GM12865 (cell line): Measurements from ENCODE around the gene GPC5.

ENCODE experiments used
- DNase-seq: peaks from one replicate; pipeline ENCODE4 v3.0.0; 2010; ENCODE audit warnings: low read depth
- H3K4me3 ChIP-seq: 2 replicates; pipeline ENCODE4 v1.5.1; 2011; ENCODE audit warnings: mild to moderate bottlenecking, low read depth, low read length, control low read depth
- TF ChIP-seq, protein P1 (sequence below): IDR thresholded peaks from 2 replicates; pipeline ENCODE4 v1.5.1; 2011; ENCODE audit warnings: low read length, control low read depth, low read depth, inconsistent platforms; ENCODE audit not compliant: insufficient read depth; ENCODE audit errors: missing control alignments

The GPC5 gene

DNA sequence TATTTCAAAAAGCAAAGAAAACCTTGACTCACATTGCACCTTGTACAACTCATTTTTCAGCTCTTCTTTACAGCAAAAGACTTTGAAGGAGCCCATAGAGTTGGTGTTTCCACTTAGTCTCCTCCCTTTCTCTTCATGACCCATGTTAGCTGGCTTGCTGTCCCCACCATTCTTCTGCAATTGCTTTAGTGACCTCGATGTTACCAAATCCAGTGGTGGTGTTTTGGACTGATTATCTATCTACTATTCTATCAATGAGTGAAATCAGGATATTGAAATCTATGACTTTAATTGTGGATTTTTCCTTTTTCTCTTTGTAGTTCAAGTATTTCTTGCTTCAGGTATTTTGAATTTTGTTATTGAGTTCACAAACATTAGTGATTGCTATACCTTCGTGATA, 197.3 kb downstream of the GPC5 start:
- no peak for DNase-seq
- no peak overlapping the region for H3K4me3 ChIP-seq
- TF ChIP-seq, protein P1, sequence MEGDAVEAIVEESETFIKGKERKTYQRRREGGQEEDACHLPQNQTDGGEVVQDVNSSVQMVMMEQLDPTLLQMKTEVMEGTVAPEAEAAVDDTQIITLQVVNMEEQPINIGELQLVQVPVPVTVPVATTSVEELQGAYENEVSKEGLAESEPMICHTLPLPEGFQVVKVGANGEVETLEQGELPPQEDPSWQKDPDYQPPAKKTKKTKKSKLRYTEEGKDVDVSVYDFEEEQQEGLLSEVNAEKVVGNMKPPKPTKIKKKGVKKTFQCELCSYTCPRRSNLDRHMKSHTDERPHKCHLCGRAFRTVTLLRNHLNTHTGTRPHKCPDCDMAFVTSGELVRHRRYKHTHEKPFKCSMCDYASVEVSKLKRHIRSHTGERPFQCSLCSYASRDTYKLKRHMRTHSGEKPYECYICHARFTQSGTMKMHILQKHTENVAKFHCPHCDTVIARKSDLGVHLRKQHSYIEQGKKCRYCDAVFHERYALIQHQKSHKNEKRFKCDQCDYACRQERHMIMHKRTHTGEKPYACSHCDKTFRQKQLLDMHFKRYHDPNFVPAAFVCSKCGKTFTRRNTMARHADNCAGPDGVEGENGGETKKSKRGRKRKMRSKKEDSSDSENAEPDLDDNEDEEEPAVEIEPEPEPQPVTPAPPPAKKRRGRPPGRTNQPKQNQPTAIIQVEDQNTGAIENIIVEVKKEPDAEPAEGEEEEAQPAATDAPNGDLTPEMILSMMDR: no peak

DNA sequence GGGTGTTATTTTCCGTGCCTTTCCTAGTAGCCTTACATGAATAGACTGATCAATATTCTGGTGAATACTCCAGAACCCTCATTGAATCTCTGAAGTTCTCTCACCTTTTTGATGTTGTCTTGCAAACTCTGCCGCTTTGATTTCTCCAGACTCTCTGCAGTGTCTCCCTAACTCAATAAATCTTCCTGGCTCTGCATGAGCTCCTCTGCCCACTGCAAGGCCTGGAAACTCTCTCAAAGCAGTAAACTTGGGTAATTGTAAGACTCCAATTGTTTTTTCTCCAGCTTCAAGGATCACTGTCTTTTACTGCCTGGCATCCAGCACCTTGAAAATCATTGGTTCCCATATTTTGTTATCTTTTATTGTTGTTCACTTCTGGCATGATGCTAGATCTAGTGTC, 198.4 kb downstream of the GPC5 start:
- DNase-seq: no peak
- TF ChIP-seq, protein P1: no peak
- H3K4me3 ChIP-seq: no peak overlapping the region

DNA sequence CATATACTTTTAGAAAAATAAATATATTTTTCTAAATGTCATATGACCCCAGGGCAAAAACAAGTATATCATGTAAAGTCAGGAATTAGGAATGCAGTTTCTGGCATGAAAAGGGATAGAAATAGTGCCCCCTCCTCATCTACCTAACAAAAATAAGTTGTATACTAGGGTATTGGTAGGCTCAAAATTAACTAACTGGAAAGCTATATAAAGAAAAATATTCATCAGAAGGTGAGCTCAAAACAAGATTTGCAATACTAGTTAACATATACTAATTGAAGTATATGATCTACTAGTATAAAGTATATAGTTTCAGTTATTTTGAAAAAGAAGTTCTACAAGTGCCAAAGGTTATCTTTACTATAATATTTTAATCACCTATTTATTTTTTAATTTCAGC, 200.2 kb downstream of the GPC5 start:
- DNase-seq: no peak
- TF ChIP-seq, protein P1: no peak
- no peak overlapping the region for H3K4me3 ChIP-seq

DNA sequence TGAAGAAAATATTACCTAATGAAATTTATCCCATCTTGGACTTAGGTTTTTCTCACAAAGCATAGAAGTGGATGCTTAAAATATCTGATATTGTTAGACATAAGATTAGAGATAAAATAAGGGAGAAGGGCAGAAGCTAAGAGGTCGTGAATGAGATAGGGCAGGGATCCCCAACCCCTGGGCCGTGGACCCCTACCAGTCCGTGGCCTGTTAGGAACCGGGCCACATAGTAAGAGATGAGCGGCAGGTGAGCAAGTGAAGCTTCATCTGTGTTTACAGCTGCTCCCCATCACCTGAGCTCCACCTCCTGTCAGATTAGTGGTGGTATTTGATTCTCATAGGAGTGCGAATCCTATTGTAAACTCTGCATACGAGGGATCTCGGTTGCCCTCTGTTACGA, 202.9 kb downstream of the GPC5 start:
- TF ChIP-seq, protein P1: no peak
- no peak for DNase-seq
- no peak overlapping the region for H3K4me3 ChIP-seq

DNA sequence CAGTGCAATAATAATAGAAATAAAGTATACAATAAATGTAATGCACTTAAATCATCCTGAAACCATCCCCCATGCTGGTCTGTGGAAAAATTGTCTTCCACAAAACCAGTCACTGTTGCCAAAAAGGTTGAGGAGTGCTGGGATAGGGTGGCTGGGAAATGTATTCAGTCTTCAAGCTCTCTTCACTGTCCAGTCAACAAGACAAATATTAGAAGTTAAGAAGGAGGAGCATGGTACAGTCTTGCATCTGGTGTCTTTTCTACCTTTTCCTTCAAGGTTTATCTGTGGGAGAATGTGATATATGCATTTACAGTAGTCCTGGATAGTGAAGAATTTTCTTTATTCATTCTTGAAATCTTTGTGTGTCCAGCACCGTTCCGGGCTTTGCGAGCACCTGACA, 203.4 kb downstream of the GPC5 start:
- TF ChIP-seq, protein P1: no peak
- DNase-seq: no peak
- no peak overlapping the region for H3K4me3 ChIP-seq

DNA sequence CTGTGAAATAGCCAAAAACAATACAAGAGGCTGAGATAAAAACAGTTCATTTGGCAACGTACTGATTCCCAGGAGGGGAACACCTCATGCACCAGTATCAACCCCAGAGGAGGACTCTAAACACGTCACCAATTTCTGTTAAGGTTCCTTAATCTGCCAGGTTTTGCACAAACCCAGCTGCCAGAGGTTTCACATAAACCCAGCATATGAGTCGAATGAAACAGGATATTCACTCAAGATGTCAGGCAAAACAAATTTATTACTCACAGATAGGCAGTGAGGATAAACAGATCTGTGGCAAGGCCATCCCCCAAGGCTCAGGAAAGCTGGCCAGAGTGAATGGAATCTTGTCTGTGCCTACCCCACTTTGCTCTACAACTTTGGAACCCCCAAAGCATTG, 210.9 kb downstream of the GPC5 start:
- no peak overlapping the region for H3K4me3 ChIP-seq
- no peak for DNase-seq
- TF ChIP-seq, protein P1: no peak

DNA sequence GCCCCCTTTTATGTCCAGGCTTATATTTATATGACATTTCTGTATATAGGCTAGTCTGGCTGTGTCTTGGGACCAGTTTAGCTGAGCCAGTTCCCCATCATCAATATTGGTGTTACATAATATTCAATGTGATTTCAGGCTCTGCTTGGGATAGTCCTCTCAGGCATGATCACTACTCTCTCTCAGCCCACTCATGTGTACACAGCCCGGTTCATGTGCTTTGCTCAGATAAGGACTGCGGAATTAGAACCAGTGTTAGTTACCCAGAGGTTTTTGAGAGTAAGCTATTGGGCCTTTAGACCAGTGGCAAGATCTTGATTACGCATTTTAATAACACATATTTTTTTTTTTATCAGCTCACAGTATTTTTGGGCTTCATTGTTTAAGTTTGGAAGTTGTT, 219.9 kb downstream of the GPC5 start:
- H3K4me3 ChIP-seq: no peak overlapping the region
- no peak for DNase-seq
- TF ChIP-seq, protein P1: no peak
